ENCODE results near the gene ELAVL1. TPM values are rescaled to one million over a fixed set of nuclear protein-coding genes. Genes with fewer than 3 reads are reported as not detected.

ELAVL1 gene
- total RNA-seq, 2 experiments from 2014 or later = 65.4 to 168 TPM

DNA sequence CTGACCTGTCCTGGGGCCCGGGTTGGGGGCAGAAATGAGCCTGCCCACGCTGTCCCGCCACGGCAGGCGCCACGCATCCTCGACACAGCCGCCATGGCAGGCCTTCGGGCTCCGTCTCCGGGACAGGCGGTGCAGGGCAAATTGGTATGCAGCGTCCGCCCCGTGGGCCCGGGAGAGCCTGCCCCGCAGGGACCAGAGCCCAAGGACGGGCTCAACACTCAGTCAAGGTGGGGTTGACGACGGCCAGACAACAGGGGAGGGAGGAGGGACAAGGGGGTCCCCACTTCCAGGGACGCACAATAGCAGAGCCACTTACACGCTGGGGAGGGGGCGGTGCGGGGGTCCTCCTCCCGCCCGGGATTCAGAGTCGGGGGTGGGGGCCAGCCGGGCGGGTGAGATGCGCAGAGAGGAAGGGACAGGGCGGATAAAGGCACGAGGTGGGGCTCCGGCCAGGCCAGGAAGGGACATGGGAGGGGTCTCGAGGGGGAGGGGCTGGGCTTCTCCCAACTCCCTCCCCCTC is 80.7 kb downstream of the ELAVL1 start:
- Histone ChIP-seq H3K4me2 (ENCODE audit: low read length) (peak overlapping the region; percentile 64), H4K20me1 (ENCODE audit: insufficient read depth, low read length) (peaks cover 6% of the 10 kb centered on the region; the same call in 1 of the 2 replicates), H3K36me3 (ENCODE audit: insufficient read depth, low read length) (peaks cover 11% of the 10 kb centered on the region; the same call in 1 of the 2 replicates), H3K4me3 (ENCODE audit: low read depth, low read length, poor library complexity, severe bottlenecking) (no peak overlapping the region), H3K4me1 (ENCODE audit: insufficient read depth, low read length, poor library complexity, severe bottlenecking) (peaks cover 17% of the 10 kb centered on the region), H3K9me3 (ENCODE audit: low read length) (no peaks in the 10 kb centered on the region), H3K27ac (ENCODE audit: low read depth, low read length, poor library complexity, severe bottlenecking) (no peak overlapping the region), H2AFZ (ENCODE audit: low read length) (no peak overlapping the region), H3K9me2 (ENCODE audit: insufficient read depth, low read length) (no peaks in the 10 kb centered on the region), H3K79me2 (ENCODE audit: insufficient read depth, low read depth, low read length) (no peaks in the 10 kb centered on the region)
- no peak for TF ChIP-seq EZH2phosphoT487 (IDR thresholded peaks at IDR 0.05; ENCODE audit: borderline replicate concordance, low read depth, low read length)
- TF ChIP-seq, protein P1, sequence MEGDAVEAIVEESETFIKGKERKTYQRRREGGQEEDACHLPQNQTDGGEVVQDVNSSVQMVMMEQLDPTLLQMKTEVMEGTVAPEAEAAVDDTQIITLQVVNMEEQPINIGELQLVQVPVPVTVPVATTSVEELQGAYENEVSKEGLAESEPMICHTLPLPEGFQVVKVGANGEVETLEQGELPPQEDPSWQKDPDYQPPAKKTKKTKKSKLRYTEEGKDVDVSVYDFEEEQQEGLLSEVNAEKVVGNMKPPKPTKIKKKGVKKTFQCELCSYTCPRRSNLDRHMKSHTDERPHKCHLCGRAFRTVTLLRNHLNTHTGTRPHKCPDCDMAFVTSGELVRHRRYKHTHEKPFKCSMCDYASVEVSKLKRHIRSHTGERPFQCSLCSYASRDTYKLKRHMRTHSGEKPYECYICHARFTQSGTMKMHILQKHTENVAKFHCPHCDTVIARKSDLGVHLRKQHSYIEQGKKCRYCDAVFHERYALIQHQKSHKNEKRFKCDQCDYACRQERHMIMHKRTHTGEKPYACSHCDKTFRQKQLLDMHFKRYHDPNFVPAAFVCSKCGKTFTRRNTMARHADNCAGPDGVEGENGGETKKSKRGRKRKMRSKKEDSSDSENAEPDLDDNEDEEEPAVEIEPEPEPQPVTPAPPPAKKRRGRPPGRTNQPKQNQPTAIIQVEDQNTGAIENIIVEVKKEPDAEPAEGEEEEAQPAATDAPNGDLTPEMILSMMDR (conservative IDR thresholded peaks at IDR 0.05; ENCODE audit: low read length) = no peak
- intact Hi-C loops (cut with micrococcal nuclease; ENCODE audit: unreplicated experiment) = loop anchor here (1.0 kb wide), 1 partner anchor 71 kb away; no protein-coding TSS in a partner anchor
- ChIA-PET CTCF (ENCODE audit: unreplicated experiment) (no interaction called here), POLR2A (no interaction called here)
- DNase-seq (ENCODE audit: low spot score) = no peak
- BruUV-seq (replicated peaks) = no TSS peak

DNA sequence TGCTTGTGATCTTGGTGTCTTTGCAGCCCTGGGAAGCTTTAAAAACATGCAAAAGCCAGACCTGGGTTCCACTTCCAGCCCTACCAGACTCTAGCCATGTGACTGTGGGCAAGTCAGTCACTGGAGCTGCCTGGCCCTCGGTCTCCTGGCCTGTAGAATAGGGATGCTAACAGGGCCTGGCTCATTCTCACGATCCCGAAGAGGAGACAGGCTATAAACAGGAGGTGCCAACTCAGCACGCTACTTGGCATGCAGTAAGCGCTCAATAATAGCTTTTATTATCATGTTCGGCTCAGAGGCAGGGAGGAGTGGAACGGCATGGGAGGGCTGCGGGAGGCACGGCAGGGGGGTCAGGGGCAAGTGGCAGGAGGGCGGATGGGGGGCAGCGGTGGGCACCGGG is 81.2 kb downstream of the ELAVL1 start:
- Histone ChIP-seq H3K79me2 (ENCODE audit: insufficient read depth, low read depth, low read length) (no peaks in the 10 kb centered on the region), H2AFZ (ENCODE audit: low read length) (no peak overlapping the region), H3K4me2 (ENCODE audit: low read length) (no peak overlapping the region), H3K9me3 (ENCODE audit: low read length) (no peaks in the 10 kb centered on the region), H3K36me3 (ENCODE audit: insufficient read depth, low read length) (peaks cover 11% of the 10 kb centered on the region; the same call in 1 of the 2 replicates), H3K27ac (ENCODE audit: low read depth, low read length, poor library complexity, severe bottlenecking) (no peak overlapping the region), H3K4me1 (ENCODE audit: insufficient read depth, low read length, poor library complexity, severe bottlenecking) (peaks cover 20% of the 10 kb centered on the region), H3K4me3 (ENCODE audit: low read depth, low read length, poor library complexity, severe bottlenecking) (no peak overlapping the region), H3K9me2 (ENCODE audit: insufficient read depth, low read length) (no peaks in the 10 kb centered on the region), H4K20me1 (ENCODE audit: insufficient read depth, low read length) (peaks cover 6% of the 10 kb centered on the region; the same call in 1 of the 2 replicates)
- DNase-seq (ENCODE audit: low spot score) = no peak
- ChIA-PET CTCF (ENCODE audit: unreplicated experiment) (no interaction called here), POLR2A (no interaction called here)
- TF ChIP-seq, protein P1 (conservative IDR thresholded peaks at IDR 0.05; ENCODE audit: low read length) = no peak
- TF ChIP-seq EZH2phosphoT487 (IDR thresholded peaks at IDR 0.05; ENCODE audit: borderline replicate concordance, low read depth, low read length) = no peak
- BruUV-seq (replicated peaks) = no TSS peak
- intact Hi-C loops (cut with micrococcal nuclease; ENCODE audit: unreplicated experiment) = no loop called here

DNA sequence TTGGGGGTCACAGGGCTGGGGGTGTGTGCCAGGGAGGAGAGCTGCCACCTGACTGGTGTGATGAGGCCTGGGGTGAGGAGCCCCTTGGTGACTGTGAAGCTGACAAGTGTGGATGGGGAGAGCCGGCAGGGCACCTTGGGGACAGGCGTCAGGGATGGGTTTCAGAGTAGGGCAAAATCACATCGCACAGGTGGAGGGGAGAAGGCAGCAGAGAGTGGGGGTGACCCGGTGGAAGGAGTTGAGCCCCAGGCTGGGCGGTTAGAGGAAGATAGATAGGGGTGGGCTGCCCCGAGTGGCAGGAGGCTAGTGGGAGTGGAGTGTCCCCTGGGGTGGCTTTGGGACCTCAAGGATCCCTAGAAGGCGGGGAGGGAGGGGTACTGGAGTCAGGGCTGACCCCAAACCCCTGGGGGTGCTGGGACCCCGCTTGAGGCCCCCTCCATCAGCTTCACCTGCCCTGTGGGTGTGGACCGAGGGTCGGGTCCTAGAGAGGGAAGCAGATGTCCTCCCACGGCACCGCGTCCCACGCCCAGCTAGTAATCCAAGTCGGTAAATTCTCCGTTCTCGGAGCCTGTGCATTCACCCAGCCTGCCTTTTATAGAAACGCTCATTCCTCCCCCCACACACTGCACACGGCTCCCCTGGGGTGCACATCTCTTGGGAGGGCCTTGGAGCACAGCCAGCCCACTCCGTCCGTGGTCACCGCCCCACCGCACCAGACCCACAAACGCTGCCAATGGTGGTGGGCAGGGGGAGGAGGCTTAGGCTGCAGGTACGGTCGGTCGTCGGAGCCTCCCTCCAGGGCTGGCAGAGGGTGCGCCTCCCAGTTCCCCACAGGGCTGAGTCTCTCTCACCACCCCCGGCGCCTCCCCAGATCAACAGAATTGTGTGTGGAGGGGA is 81.9 kb downstream of the ELAVL1 start:
- Histone ChIP-seq H3K27ac (ENCODE audit: low read depth, low read length, poor library complexity, severe bottlenecking) (no peak overlapping the region), H3K9me3 (ENCODE audit: low read length) (no peaks in the 10 kb centered on the region), H3K79me2 (ENCODE audit: insufficient read depth, low read depth, low read length) (no peaks in the 10 kb centered on the region), H3K36me3 (ENCODE audit: insufficient read depth, low read length) (peaks cover 11% of the 10 kb centered on the region; the same call in 1 of the 2 replicates), H3K4me1 (ENCODE audit: insufficient read depth, low read length, poor library complexity, severe bottlenecking) (peaks cover 20% of the 10 kb centered on the region), H4K20me1 (ENCODE audit: insufficient read depth, low read length) (peaks cover 6% of the 10 kb centered on the region; the same call in 1 of the 2 replicates), H3K4me3 (ENCODE audit: low read depth, low read length, poor library complexity, severe bottlenecking) (no peak overlapping the region), H3K9me2 (ENCODE audit: insufficient read depth, low read length) (no peaks in the 10 kb centered on the region), H3K4me2 (ENCODE audit: low read length) (no peak overlapping the region), H2AFZ (ENCODE audit: low read length) (no peak overlapping the region)
- no peak for DNase-seq (ENCODE audit: low spot score)
- no TSS peak for BruUV-seq (replicated peaks)
- CTCF ChIA-PET (ENCODE audit: unreplicated experiment) = no interaction called here
- intact Hi-C loops (cut with micrococcal nuclease; ENCODE audit: unreplicated experiment) = no loop called here
- TF ChIP-seq, protein P1 (conservative IDR thresholded peaks at IDR 0.05; ENCODE audit: low read length) = no peak
- no peak for TF ChIP-seq EZH2phosphoT487 (IDR thresholded peaks at IDR 0.05; ENCODE audit: borderline replicate concordance, low read depth, low read length)
- POLR2A ChIA-PET = no interaction called here
